Naive thymus-derived CD8-positive, alpha-beta T cell (primary cell): ENCODE data around the gene MON1B. TPM values are rescaled to one million over a fixed set of nuclear protein-coding genes. Genes with fewer than 3 reads are reported as not detected.
A peak's percentile ranks its signal among the peaks of the same experiment; 100 is the strongest.
"Not testable (repeated sequence)": the region's sequence is repeated elsewhere in the genome, so short reads cannot be mapped to it uniquely, and the experiment has no call there.

ENCODE experiments used
- ATAC-seq, 2 donors: fragments of 150-1000 bp; cut with Tn5 transposase in 1 of 2; sonication (Bioruptor Pico), chemical (Tn5 transposase) in 1 of 2; 1 replicate in 1 of 2; 2 replicates in 1 of 2; pipeline ENCODE4 v1.10.0; 2021; ENCODE audit warnings: mild to moderate bottlenecking in 2 of 2, moderate library complexity in 2 of 2
- POLR2A ChIA-PET: fragments of 350-600 bp; sonication (Branson Sonifier 250); formaldehyde crosslinking; loops from one replicate; lab custom pipeline; 2021; ENCODE audit warnings: antibody characterized with exemption; lab: Charles Lee
- DNase-seq, 10 donors: peaks; one replicate each; pipeline versions ENCODE4 v3.0.0 to v3.0.0-alpha.2; 2020 to 2022
- H3K27ac Mint-ChIP-seq, 10 donors: one replicate each; pipeline ENCODE4 v1.8.0; 2020 to 2022; ENCODE audit warnings: mild to moderate bottlenecking in 10 of 10, mixed read lengths in 10 of 10, moderate library complexity in 4 of 10, inconsistent platforms in 1 of 10
- H3K27me3 Mint-ChIP-seq, 5 donors: one replicate each; pipeline ENCODE4 v1.8.0; 2021 to 2022; ENCODE audit warnings: mixed read lengths in 5 of 5
- H3K36me3 Mint-ChIP-seq, 3 donors: one replicate each; pipeline ENCODE4 v1.8.0; 2020 to 2022; ENCODE audit warnings: mixed read lengths in 3 of 3, mild to moderate bottlenecking in 2 of 3, inconsistent platforms in 1 of 3
- H3K4me1 Mint-ChIP-seq, 4 donors: one replicate each; pipeline ENCODE4 v1.8.0; 2021 to 2022; ENCODE audit warnings: mixed read lengths in 4 of 4
- H3K4me3 Mint-ChIP-seq, 10 donors: one replicate each; pipeline ENCODE4 v1.8.0; 2020 to 2022; ENCODE audit warnings: mild to moderate bottlenecking in 10 of 10, mixed read lengths in 10 of 10, moderate library complexity in 6 of 10, inconsistent platforms in 1 of 10
- H3K9me3 Mint-ChIP-seq, 9 donors: one replicate each; pipeline ENCODE4 v1.8.0; 2020 to 2022; ENCODE audit warnings: mixed read lengths in 9 of 9, mild to moderate bottlenecking in 3 of 9, inconsistent platforms in 1 of 9, moderate library complexity in 1 of 9
- polyA plus RNA-seq, 3 donors: library from polyadenylated mRNA; unstranded; fragments of 300-500 nt; fragmentation: Illumina TruSeq; gene quantifications; one replicate each; pipeline ENCODE4 v1.2.3, GENCODE V29; 2021
- total RNA-seq, 8 experiments: library from RNA in 2 of 8; stranded (reverse) in 2 of 8; gene quantifications; one replicate each; pipeline ENCODE4 v1.2.3 and lab custom pipeline; 2021 to 2026

Gene MON1B
- total and polyA plus RNA-seq, 5 experiments from 2014 or later: 29.0 to 76.9 (median 40.7) TPM

DNA sequence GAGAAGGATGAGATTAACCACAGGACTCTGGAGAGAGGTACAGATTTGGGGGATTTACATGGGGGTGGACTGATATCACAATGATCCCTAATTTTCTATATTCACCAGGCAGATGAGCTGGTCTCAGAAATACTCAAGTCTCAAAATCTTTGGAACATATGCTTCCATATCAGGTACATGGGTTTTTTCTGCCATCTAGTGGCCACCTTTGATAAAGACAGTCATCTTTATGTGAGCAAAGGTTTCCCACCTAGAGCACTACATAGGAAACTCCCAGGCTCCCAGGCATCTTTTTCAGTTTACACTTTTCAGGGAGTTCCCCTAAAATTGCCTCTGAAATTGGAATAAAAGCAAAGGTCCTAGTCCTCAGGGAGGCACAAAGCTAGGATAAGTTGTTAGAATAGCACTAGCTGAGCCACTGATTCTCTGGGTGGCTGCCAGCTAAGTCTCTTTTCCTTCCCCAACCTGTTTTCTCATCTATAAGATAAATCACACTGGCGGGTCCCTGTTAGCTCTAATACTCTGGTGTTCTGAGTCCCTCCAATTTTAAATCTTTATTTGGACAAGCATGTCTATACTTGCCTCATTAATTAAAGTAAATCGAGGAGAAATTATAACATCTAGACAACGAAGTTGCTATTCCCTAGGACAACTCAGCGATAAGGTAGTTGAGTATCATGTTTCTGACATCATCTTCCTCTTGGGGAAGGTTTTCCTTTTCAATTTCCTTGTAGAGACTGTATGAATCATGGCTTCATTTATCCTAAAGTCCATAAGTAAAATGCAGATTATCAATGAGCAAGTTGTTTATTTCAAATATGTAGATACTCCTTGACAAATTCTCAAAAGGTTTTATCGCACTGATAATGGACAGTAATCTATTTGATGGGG lies 19.0 kb upstream of the MON1B start:
- POLR2A ChIA-PET: no interaction called here
- ATAC-seq (peak; percentile 61 to 79), DNase-seq (peak in 6 of 10 donors; percentile 22 to 48 (median 38))
- Mint-ChIP-seq H3K4me3 (no peak overlapping the region), H3K27ac (no peak overlapping the region), H3K27me3 (peaks cover 30 to 73% (median 40%) of the 10 kb centered on the region in 5 donors), H3K4me1 (no peaks in the 10 kb centered on the region), H3K36me3 (no peaks in the 10 kb centered on the region), H3K9me3 (no peaks in the 10 kb centered on the region)

DNA sequence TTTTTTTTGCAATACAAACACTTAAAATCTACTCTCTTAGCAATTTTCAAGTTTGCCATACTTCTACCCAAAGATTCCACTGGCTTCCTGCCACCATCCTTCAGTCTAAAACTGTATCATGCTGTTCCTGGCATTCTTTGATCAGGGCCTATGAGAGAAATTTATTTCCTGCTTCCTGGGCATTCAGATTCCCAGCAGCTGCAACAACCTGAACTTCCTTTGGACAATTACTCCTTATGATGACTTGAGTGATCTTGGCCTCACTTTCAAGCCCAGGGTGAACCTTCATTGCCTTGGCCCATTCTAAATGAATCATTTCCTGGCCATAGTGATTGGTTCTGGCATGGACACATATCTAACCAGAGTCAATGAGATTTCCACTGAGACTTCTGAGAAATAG lies 18.0 kb upstream of the MON1B start:
- Mint-ChIP-seq H3K27me3 (peaks cover 28 to 64% (median 40%) of the 10 kb centered on the region in 5 donors), H3K9me3 (no peaks in the 10 kb centered on the region), H3K27ac (no peak overlapping the region), H3K36me3 (no peaks in the 10 kb centered on the region), H3K4me3 (no peak overlapping the region), H3K4me1 (no peaks in the 10 kb centered on the region)
- no peak for ATAC-seq
- POLR2A ChIA-PET: no interaction called here
- no peak for DNase-seq

DNA sequence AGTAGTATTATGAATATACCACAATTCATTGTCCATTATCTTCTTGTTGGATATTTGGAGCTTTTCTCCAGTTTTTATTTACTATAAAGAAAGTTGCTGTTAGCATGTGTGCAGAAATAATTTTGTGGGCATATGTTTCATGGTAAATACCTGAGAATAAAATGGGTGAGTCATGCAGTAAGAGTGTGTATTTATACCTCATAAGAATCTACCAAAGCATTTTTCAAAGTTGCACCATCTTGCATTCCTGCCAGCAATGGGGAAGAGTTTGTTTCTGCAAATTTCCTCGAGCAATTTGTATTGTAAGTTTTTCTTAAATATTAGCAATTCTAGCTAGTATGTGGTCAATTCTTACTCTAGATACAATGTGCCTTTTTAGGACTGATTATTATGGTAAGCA lies 7.9 kb upstream of the MON1B start:
- peaks cover 4 to 21% (median 10%) of the 10 kb centered on the region in 5 donors for H3K27me3 Mint-ChIP-seq
- peaks cover 0 to 6% (median 0%) of the 10 kb centered on the region in 3 donors for H3K36me3 Mint-ChIP-seq
- ATAC-seq (no peak), DNase-seq (no peak)
- no peaks in the 10 kb centered on the region for H3K9me3 Mint-ChIP-seq
- no peak overlapping the region for H3K4me3 Mint-ChIP-seq
- POLR2A ChIA-PET: no interaction called here
- H3K27ac Mint-ChIP-seq: no peak overlapping the region
- H3K4me1 Mint-ChIP-seq: no peaks in the 10 kb centered on the region

GRCh38 chr16:77186298-77186697 lies 4.7 kb upstream of the MON1B start:
- peaks cover 0 to 13% (median 4%) of the 10 kb centered on the region in 5 donors for H3K27me3 Mint-ChIP-seq
- peaks cover 8 to 15% (median 13%) of the 10 kb centered on the region in 4 donors for H3K4me1 Mint-ChIP-seq
- DNase-seq, ATAC-seq, H3K27ac Mint-ChIP-seq, H3K4me3 Mint-ChIP-seq, POLR2A ChIA-PET, H3K9me3 Mint-ChIP-seq, H3K36me3 Mint-ChIP-seq: not testable (repeated sequence)

GRCh38 chr16:77190190-77190477 lies 856 bp upstream of the MON1B start:
- peak overlapping the region; percentile 99 to 100 (median 99) for H3K27ac Mint-ChIP-seq
- DNase-seq: no peak
- POLR2A ChIA-PET: interaction anchor here (1.6 to 2.1 kb wide), 4 partner anchors 12 to 1542 kb away, joined by 4 to 16 read pairs (median 10); partner anchors contain the start of genes KARS1, TERF2IP and WWOX
- H3K36me3 Mint-ChIP-seq: peaks cover 0 to 12% (median 7%) of the 10 kb centered on the region in 3 donors
- no peak for ATAC-seq
- peaks cover 0 to 10% (median 4%) of the 10 kb centered on the region in 5 donors for H3K27me3 Mint-ChIP-seq
- H3K9me3 Mint-ChIP-seq: no peaks in the 10 kb centered on the region
- H3K4me1 Mint-ChIP-seq: peaks cover 35 to 50% (median 46%) of the 10 kb centered on the region in 4 donors
- peak overlapping the region; percentile 94 to 99 (median 98) for H3K4me3 Mint-ChIP-seq

DNA sequence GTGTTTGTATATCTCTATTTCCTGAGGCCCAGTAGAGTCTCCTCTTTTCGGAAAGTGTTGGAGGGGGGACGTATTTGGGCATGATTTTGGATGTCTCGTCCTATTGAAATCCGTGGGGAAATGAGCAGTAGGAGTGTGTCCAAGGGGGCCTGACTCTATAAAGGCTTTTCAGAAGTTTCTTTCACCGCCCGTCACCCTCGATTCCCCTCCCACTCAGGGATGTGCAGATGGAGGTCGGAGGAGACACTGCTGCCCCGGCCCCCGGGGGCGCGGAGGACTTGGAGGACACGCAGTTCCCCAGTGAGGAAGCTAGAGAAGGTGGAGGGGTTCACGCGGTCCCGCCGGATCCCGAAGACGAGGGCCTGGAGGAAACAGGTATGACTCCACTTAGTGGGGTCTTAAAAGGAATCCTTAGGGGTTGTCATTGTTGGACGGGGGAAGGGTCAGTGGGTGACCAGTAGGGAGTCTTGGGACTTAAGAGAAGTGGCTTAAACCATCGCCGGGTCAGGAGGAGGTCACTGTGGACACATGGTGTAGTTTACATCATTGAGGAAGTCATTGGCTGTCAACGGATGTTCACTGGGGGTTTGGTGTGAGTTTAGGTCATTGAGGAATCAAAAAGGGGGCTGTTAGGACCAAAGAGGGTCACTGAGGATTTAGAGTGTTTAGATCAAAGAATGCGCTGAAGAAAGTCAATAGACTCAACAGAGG lies 424 bp downstream of the MON1B start:
- DNase-seq: peak in 1 of 10 donors; percentile 71
- peaks cover 0 to 22% (median 7%) of the 10 kb centered on the region in 3 donors for H3K36me3 Mint-ChIP-seq
- peak overlapping the region; percentile 94 to 99 (median 98) for H3K4me3 Mint-ChIP-seq
- no peaks in the 10 kb centered on the region for H3K9me3 Mint-ChIP-seq
- peaks cover 38 to 57% (median 50%) of the 10 kb centered on the region in 4 donors for H3K4me1 Mint-ChIP-seq
- peak; percentile 2 to 10 for ATAC-seq
- H3K27ac Mint-ChIP-seq: peak overlapping the region; percentile 99 to 100 (median 99)
- POLR2A ChIA-PET: interaction anchor here (1.0 to 2.1 kb wide), 6 partner anchors 11 to 1725 kb away, joined by 3 to 16 read pairs (median 6); partner anchors contain the start of genes KARS1, TERF2IP and WWOX
- H3K27me3 Mint-ChIP-seq: peaks cover 0 to 3% (median 0%) of the 10 kb centered on the region in 5 donors

DNA sequence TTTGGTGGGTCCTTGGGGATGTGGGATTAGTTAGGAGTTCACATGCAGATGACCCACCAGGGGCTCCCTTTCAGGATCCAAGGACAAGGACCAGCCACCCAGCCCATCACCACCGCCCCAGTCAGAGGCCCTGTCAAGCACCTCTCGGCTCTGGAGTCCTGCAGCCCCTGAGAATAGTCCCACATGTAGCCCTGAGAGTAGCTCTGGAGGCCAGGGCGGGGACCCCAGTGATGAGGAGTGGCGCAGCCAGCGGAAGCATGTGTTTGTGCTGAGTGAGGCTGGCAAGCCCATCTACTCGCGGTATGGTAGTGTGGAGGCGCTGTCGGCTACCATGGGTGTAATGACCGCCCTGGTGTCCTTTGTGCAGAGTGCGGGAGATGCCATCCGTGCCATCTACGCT lies 2.4 kb downstream of the MON1B start:
- ATAC-seq (no peak), DNase-seq (no peak)
- H3K27ac Mint-ChIP-seq: peak overlapping the region in 5 of 10 donors; percentile 9 to 99 (median 82)
- H3K36me3 Mint-ChIP-seq: peaks cover 0 to 40% (median 11%) of the 10 kb centered on the region in 3 donors
- H3K4me3 Mint-ChIP-seq: peak overlapping the region in 9 of 10 donors; percentile 27 to 99 (median 96)
- H3K4me1 Mint-ChIP-seq: peaks cover 42 to 57% (median 50%) of the 10 kb centered on the region in 4 donors
- POLR2A ChIA-PET: no interaction called here
- H3K27me3 Mint-ChIP-seq: no peaks in the 10 kb centered on the region
- H3K9me3 Mint-ChIP-seq: no peaks in the 10 kb centered on the region

DNA sequence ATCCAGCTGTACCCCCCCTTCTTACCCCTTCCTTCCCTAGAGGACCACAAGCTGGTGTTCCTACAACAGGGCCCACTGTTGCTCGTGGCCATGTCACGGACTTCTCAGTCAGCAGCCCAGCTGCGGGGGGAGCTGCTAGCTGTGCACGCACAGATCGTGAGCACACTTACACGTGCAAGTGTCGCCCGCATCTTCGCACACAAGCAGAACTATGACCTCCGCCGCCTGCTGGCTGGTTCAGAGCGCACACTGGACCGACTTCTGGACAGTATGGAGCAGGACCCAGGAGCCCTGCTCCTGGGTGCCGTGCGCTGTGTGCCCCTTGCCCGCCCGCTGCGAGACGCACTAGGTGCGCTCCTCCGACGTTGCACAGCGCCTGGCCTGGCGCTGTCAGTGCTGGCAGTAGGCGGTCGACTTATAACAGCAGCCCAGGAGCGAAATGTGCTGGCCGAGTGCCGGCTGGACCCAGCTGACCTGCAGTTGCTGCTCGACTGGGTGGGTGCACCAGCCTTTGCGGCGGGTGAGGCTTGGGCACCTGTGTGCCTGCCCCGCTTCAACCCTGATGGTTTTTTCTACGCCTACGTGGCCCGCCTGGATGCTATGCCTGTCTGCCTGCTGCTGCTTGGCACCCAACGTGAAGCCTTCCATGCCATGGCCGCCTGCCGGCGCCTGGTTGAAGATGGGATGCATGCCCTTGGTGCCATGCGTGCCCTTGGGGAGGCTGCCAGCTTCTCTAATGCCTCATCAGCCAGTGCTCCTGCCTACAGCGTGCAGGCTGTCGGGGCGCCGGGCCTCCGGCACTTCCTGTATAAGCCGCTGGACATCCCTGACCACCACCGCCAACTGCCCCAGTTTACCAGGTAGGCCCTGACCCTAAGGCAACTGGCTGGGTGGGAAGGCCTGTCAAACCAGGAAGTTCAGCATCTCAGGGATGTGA lies 3.6 kb downstream of the MON1B start:
- POLR2A ChIA-PET: no interaction called here
- DNase-seq: no peak
- no peaks in the 10 kb centered on the region for H3K27me3 Mint-ChIP-seq
- H3K27ac Mint-ChIP-seq: peak overlapping the region in 3 of 10 donors; percentile 22 to 83 (median 48)
- H3K36me3 Mint-ChIP-seq: peaks cover 0 to 51% (median 13%) of the 10 kb centered on the region in 3 donors
- no peak for ATAC-seq
- peaks cover 36 to 48% (median 42%) of the 10 kb centered on the region in 4 donors for H3K4me1 Mint-ChIP-seq
- H3K4me3 Mint-ChIP-seq: peak overlapping the region in 4 of 10 donors; percentile 25 to 46 (median 34)
- no peaks in the 10 kb centered on the region for H3K9me3 Mint-ChIP-seq

GRCh38 chr16:77195411-77195810 lies 4.4 kb downstream of the MON1B start:
- POLR2A ChIA-PET: no interaction called here
- ATAC-seq (no peak), DNase-seq (no peak)
- Mint-ChIP-seq H3K4me3 (peak overlapping the region in 2 of 10 donors; percentile 2 to 29), H3K4me1 (peaks cover 36 to 47% (median 42%) of the 10 kb centered on the region in 4 donors), H3K9me3 (no peaks in the 10 kb centered on the region), H3K27ac (peak overlapping the region in 5 of 10 donors; percentile 22 to 87 (median 56)), H3K27me3 (no peaks in the 10 kb centered on the region), H3K36me3 (peaks cover 0 to 57% (median 13%) of the 10 kb centered on the region in 3 donors)

GRCh38 chr16:77197747-77198146 lies 6.8 kb downstream of the MON1B start:
- no peak overlapping the region for H3K27ac Mint-ChIP-seq
- ATAC-seq (no peak), DNase-seq (no peak)
- H3K27me3 Mint-ChIP-seq: no peaks in the 10 kb centered on the region
- H3K9me3 Mint-ChIP-seq: no peaks in the 10 kb centered on the region
- peaks cover 0 to 64% (median 13%) of the 10 kb centered on the region in 3 donors for H3K36me3 Mint-ChIP-seq
- H3K4me1 Mint-ChIP-seq: peaks cover 16 to 28% (median 24%) of the 10 kb centered on the region in 4 donors
- POLR2A ChIA-PET: no interaction called here
- H3K4me3 Mint-ChIP-seq: no peak overlapping the region

- ATAC-seq (no peak), DNase-seq (no peak)
- no peak within 1 kb of the TSS for H3K4me3 Mint-ChIP-seq
- peaks cover 3 to 13% (median 11%) of the 10 kb centered on the region in 4 donors for H3K4me1 Mint-ChIP-seq
- no peaks in the 10 kb centered on the region for H3K27me3 Mint-ChIP-seq
- POLR2A ChIA-PET: no interaction called here
- H3K36me3 Mint-ChIP-seq: peaks cover 0 to 56% (median 9%) of the 10 kb centered on the region in 3 donors
- H3K27ac Mint-ChIP-seq: peak within 1 kb of the TSS in 1 of 10 donors; percentile 56
- no peaks in the 10 kb centered on the region for H3K9me3 Mint-ChIP-seq
Observed at GRCh38 chr16:77199211-77199610, 8.2 kb downstream of the MON1B start, which contains the start of gene SYCE1L. Gene SYCE1L (plus strand): TSS chr16:77199408. CDS start chr16:77199452, 44 bp downstream.
